Activated T-helper 2 cell treated with anti-CD3 and anti-CD28 coated beads, Interferon-gamma antibody, Interleukin-2, Interleukin-4, amounts not matched to agents 10 μg/mL and 5 μg/mL and 100 μg/mL, durations not matched to agents 14 hours and 24 hours and 36 hours (primary cell): ENCODE data around the gene LRRC27. TPM values are rescaled to one million over a fixed set of nuclear protein-coding genes. Genes with fewer than 3 reads are reported as not detected.
"Not testable (repeated sequence)": the region's sequence is repeated elsewhere in the genome, so short reads cannot be mapped to it uniquely, and the experiment has no call there.

ENCODE experiments used
- DNase-seq: peaks from one replicate; pipeline ENCODE4 v3.0.0; 2021; ENCODE audit warnings: low spot score
- H3K27ac Mint-ChIP-seq: one replicate; pipeline ENCODE4 v1.8.0; 2021; ENCODE audit warnings: mixed read lengths
- H3K27me3 Mint-ChIP-seq: one replicate; pipeline ENCODE4 v1.8.0; 2021; ENCODE audit warnings: low read depth, mixed read lengths
- H3K36me3 Mint-ChIP-seq: one replicate; pipeline ENCODE4 v1.8.0; 2021; ENCODE audit warnings: low read depth, mixed read lengths
- H3K4me1 Mint-ChIP-seq: one replicate; pipeline ENCODE4 v1.8.0; 2021; ENCODE audit warnings: low read depth, mixed read lengths
- H3K4me3 Mint-ChIP-seq: one replicate; pipeline ENCODE4 v1.8.0; 2021; ENCODE audit warnings: low read depth, mild to moderate bottlenecking, moderate library complexity, mixed read lengths
- H3K9me3 Mint-ChIP-seq: one replicate; pipeline ENCODE4 v1.8.0; 2021; ENCODE audit warnings: mixed read lengths
- intact Hi-C: fragments of 100-400 bp; cut with micrococcal nuclease; formaldehyde crosslinking; loops from one replicate; pipeline ENCODE4 v1.15.1; 2023
- total RNA-seq: library from RNA; stranded (reverse); gene quantifications from 2 replicates; pipeline ENCODE4 v1.2.3, GENCODE V29; 2022

The LRRC27 gene
- total RNA-seq, 1 donor from 2014 or later = 3.5 TPM

GRCh38 chr10:132383751-132384196 lies 51.8 kb downstream of the LRRC27 start:
- intact Hi-C loops = loop anchor here (10.0 kb wide), 1 partner anchor 251 kb away; no protein-coding TSS in a partner anchor
- Mint-ChIP-seq H3K9me3 (no peaks in the 10 kb centered on the region), H3K36me3 (no peaks in the 10 kb centered on the region), H3K4me1 (peaks cover 11% of the 10 kb centered on the region), H3K27ac (no peak overlapping the region), H3K4me3 (no peak overlapping the region), H3K27me3 (no peaks in the 10 kb centered on the region)
- DNase-seq = no peak

GRCh38 chr10:132384618-132385388 lies 52.8 kb downstream of the LRRC27 start:
- H3K4me1 Mint-ChIP-seq = peaks cover 11% of the 10 kb centered on the region
- no peaks in the 10 kb centered on the region for H3K9me3 Mint-ChIP-seq
- DNase-seq = no peak
- intact Hi-C loops = loop anchor here (10.0 kb wide), 1 partner anchor 250 kb away; no protein-coding TSS in a partner anchor
- no peaks in the 10 kb centered on the region for H3K36me3 Mint-ChIP-seq
- no peaks in the 10 kb centered on the region for H3K27me3 Mint-ChIP-seq
- H3K4me3 Mint-ChIP-seq = no peak overlapping the region
- no peak overlapping the region for H3K27ac Mint-ChIP-seq

- Mint-ChIP-seq H3K4me1 (peaks cover 11% of the 10 kb centered on the region), H3K27me3 (no peaks in the 10 kb centered on the region), H3K36me3 (no peaks in the 10 kb centered on the region), H3K27ac (no peak overlapping the region), H3K4me3 (no peak overlapping the region), H3K9me3 (no peaks in the 10 kb centered on the region)
- intact Hi-C loops = loop anchor here (10.0 kb wide), 1 partner anchor 249 kb away; no protein-coding TSS in a partner anchor
- DNase-seq = no peak
These were observed 53.3 kb downstream of the LRRC27 start for GRCh38 chr10:132385389-132385667.

- no peak for DNase-seq
- no peaks in the 10 kb centered on the region for H3K36me3 Mint-ChIP-seq
- no peak overlapping the region for H3K27ac Mint-ChIP-seq
- peaks cover 11% of the 10 kb centered on the region for H3K4me1 Mint-ChIP-seq
- intact Hi-C loops = loop anchor here (10.0 kb wide), 1 partner anchor 249 kb away; no protein-coding TSS in a partner anchor
- H3K9me3 Mint-ChIP-seq = no peaks in the 10 kb centered on the region
- no peak overlapping the region for H3K4me3 Mint-ChIP-seq
- no peaks in the 10 kb centered on the region for H3K27me3 Mint-ChIP-seq
These were observed 53.9 kb downstream of the LRRC27 start for GRCh38 chr10:132385721-132386418.

- no peak overlapping the region for H3K4me3 Mint-ChIP-seq
- no peaks in the 10 kb centered on the region for H3K9me3 Mint-ChIP-seq
- H3K36me3 Mint-ChIP-seq = no peaks in the 10 kb centered on the region
- H3K4me1 Mint-ChIP-seq = peaks cover 11% of the 10 kb centered on the region
- H3K27ac Mint-ChIP-seq = no peak overlapping the region
- no peaks in the 10 kb centered on the region for H3K27me3 Mint-ChIP-seq
- intact Hi-C loops = loop anchor here (10.0 kb wide), 1 partner anchor 248 kb away; no protein-coding TSS in a partner anchor
- DNase-seq = no peak
These were observed 54.4 kb downstream of the LRRC27 start for GRCh38 chr10:132386419-132386831.

GRCh38 chr10:132386896-132387295 lies 54.9 kb downstream of the LRRC27 start:
- not testable (repeated sequence) for H3K4me1 Mint-ChIP-seq, H3K4me3 Mint-ChIP-seq, H3K27ac Mint-ChIP-seq, DNase-seq, H3K36me3 Mint-ChIP-seq, H3K9me3 Mint-ChIP-seq, H3K27me3 Mint-ChIP-seq
- intact Hi-C loops = loop anchor here (10.0 kb wide), 1 partner anchor 248 kb away; no protein-coding TSS in a partner anchor

- DNase-seq = peak; percentile 58
- intact Hi-C loops = loop anchor here (2.0 to 10.0 kb wide), 2 partner anchors 59 to 247 kb away; no protein-coding TSS in a partner anchor
- peak overlapping the region; percentile 80 for H3K27ac Mint-ChIP-seq
- H3K27me3 Mint-ChIP-seq = no peaks in the 10 kb centered on the region
- H3K4me1 Mint-ChIP-seq = peaks cover 2% of the 10 kb centered on the region
- H3K36me3 Mint-ChIP-seq = no peaks in the 10 kb centered on the region
- peaks cover 6% of the 10 kb centered on the region for H3K9me3 Mint-ChIP-seq
- H3K4me3 Mint-ChIP-seq = no peak overlapping the region
These were observed 55.8 kb downstream of the LRRC27 start for GRCh38 chr10:132387764-132388210.

- intact Hi-C loops = loop anchor here (2.0 to 10.0 kb wide), 2 partner anchors 58 to 246 kb away; no protein-coding TSS in a partner anchor
- Mint-ChIP-seq H3K4me1 (peaks cover 2% of the 10 kb centered on the region), H3K27ac (no peak overlapping the region), H3K4me3 (no peak overlapping the region), H3K27me3 (no peaks in the 10 kb centered on the region), H3K9me3 (peaks cover 6% of the 10 kb centered on the region), H3K36me3 (no peaks in the 10 kb centered on the region)
- no peak for DNase-seq
These were observed 57.0 kb downstream of the LRRC27 start for GRCh38 chr10:132388891-132389432.

- DNase-seq = no peak
- no peak overlapping the region for H3K27ac Mint-ChIP-seq
- H3K27me3 Mint-ChIP-seq = peaks cover 3% of the 10 kb centered on the region
- intact Hi-C loops = loop anchor here (2.0 to 10.0 kb wide), 2 partner anchors 57 to 245 kb away; no protein-coding TSS in a partner anchor
- H3K4me3 Mint-ChIP-seq = no peak overlapping the region
- H3K9me3 Mint-ChIP-seq = peaks cover 6% of the 10 kb centered on the region
- peaks cover 2% of the 10 kb centered on the region for H3K4me1 Mint-ChIP-seq
- no peaks in the 10 kb centered on the region for H3K36me3 Mint-ChIP-seq
These were observed 57.6 kb downstream of the LRRC27 start for GRCh38 chr10:132389433-132390169.

- H3K9me3 Mint-ChIP-seq = peaks cover 6% of the 10 kb centered on the region
- peaks cover 4% of the 10 kb centered on the region for H3K27me3 Mint-ChIP-seq
- no peak overlapping the region for H3K4me3 Mint-ChIP-seq
- no peak for DNase-seq
- H3K4me1 Mint-ChIP-seq = peaks cover 2% of the 10 kb centered on the region
- intact Hi-C loops = no loop called here
- H3K27ac Mint-ChIP-seq = no peak overlapping the region
- H3K36me3 Mint-ChIP-seq = no peaks in the 10 kb centered on the region
These were observed 58.4 kb downstream of the LRRC27 start for GRCh38 chr10:132390170-132390920.

- Mint-ChIP-seq H3K27me3 (peaks cover 4% of the 10 kb centered on the region), H3K4me1 (peaks cover 2% of the 10 kb centered on the region), H3K4me3 (no peak overlapping the region), H3K27ac (no peak overlapping the region), H3K36me3 (no peaks in the 10 kb centered on the region), H3K9me3 (peaks cover 6% of the 10 kb centered on the region)
- intact Hi-C loops = no loop called here
- no peak for DNase-seq
These were observed 59.1 kb downstream of the LRRC27 start for GRCh38 chr10:132390921-132391675.
